A673 (cell line): Measurements from ENCODE around the gene EHD1. TPM values are rescaled to one million over a fixed set of nuclear protein-coding genes. Genes with fewer than 3 reads are reported as not detected.

ENCODE experiments used
- BruUV-seq: library from RNA; stranded (reverse); fragments of 400-500 nt; replicated peaks from 2 replicates; lab custom pipeline; 2021; lab: Mats Ljungman, UMichigan
- CTCF ChIA-PET: fragments of 300-600 bp; sonication (Branson Sonifier 250); formaldehyde crosslinking; loops from one replicate; lab custom pipeline; 2022; ENCODE audit warnings: antibody characterized with exemption; lab: Charles Lee
- POLR2A ChIA-PET: fragments of 300-600 bp; sonication (Branson Sonifier 250); formaldehyde crosslinking; loops from one replicate; lab custom pipeline; 2022; ENCODE audit warnings: antibody characterized with exemption; ENCODE audit not compliant: low non-redundant PET; lab: Charles Lee
- DNase-seq: peaks from one replicate; pipeline ENCODE4 v3.0.0-alpha.2; 2015; ENCODE audit warnings: low spot score
- H3K27ac ChIP-seq: fragments of 200-600 bp; sonication (generic); 2 replicates; pipeline ENCODE4 v1.5.1; 2016; ENCODE audit warnings: mixed run types, low read depth, mild to moderate bottlenecking, mixed read lengths, antibody characterized with exemption, low read length; ENCODE audit not compliant: poor library complexity, severe bottlenecking
- H3K27me3 ChIP-seq: fragments of 200-600 bp; sonication (generic); replicated peaks from 2 replicates; pipeline ENCODE4 v1.6.1; 2017; ENCODE audit warnings: mixed run types, low read depth, mild to moderate bottlenecking, mixed read lengths, antibody characterized with exemption, low read length; ENCODE audit not compliant: insufficient read depth, poor library complexity
- H3K36me3 ChIP-seq: fragments of 200-600 bp; sonication (generic); 2 replicates; pipeline ENCODE4 v1.6.1; 2016; ENCODE audit warnings: mixed run types, mild to moderate bottlenecking, mixed read lengths, antibody characterized with exemption, low read length; ENCODE audit not compliant: insufficient read depth, poor library complexity, severe bottlenecking
- H3K4me1 ChIP-seq: fragments of 200-600 bp; sonication (generic); 2 replicates; pipeline ENCODE4 v1.6.1; 2017; ENCODE audit warnings: mixed run types, mild to moderate bottlenecking, mixed read lengths, antibody characterized with exemption, low read length; ENCODE audit not compliant: insufficient read depth, poor library complexity, severe bottlenecking
- H3K4me3 ChIP-seq: fragments of 200-600 bp; sonication (generic); 2 replicates; pipeline ENCODE4 v1.5.1; 2016; ENCODE audit warnings: low read depth, mixed run types, mild to moderate bottlenecking, mixed read lengths, low read length; ENCODE audit not compliant: poor library complexity, severe bottlenecking
- H3K9me3 ChIP-seq: fragments of 200-600 bp; sonication (generic); 2 replicates; pipeline ENCODE4 v1.6.1; 2016; ENCODE audit warnings: mixed run types, low read depth, mild to moderate bottlenecking, mixed read lengths, antibody characterized with exemption, low read length; ENCODE audit not compliant: poor library complexity, severe bottlenecking
- CTCF ChIP-seq: fragments of 300-800, 200-600 bp; sonication (generic); conservative IDR thresholded peaks from 2 replicates; pipeline ENCODE4 v1.5.1; 2017; ENCODE audit warnings: low read depth, mild to moderate bottlenecking, antibody characterized with exemption, low read length, moderate library complexity, mixed read lengths
- EZH2 ChIP-seq: fragments of 200-600 bp; sonication (generic); IDR thresholded peaks from 2 replicates; pipeline ENCODE4 v1.6.1; 2017; ENCODE audit warnings: borderline replicate concordance, low read depth, mild to moderate bottlenecking, mixed read lengths, antibody characterized with exemption, low read length; ENCODE audit not compliant: poor library complexity, severe bottlenecking
- intact Hi-C: fragments of 100-400 bp; cut with micrococcal nuclease; formaldehyde crosslinking; loops from one replicate; pipeline ENCODE4 v1.10.0; 2022; ENCODE audit not compliant: unreplicated experiment
- total RNA-seq: library from RNA; stranded (reverse); gene quantifications from 2 replicates; pipeline ENCODE4 v1.2.3, GENCODE V29; 2021

EHD1 gene
- total RNA-seq, 1 experiment from 2014 or later: 63.1 TPM

GRCh38 chr11:64853709-64854108, 24.7 kb downstream of the EHD1 start:
- H3K27ac ChIP-seq: no peak overlapping the region
- H3K4me1 ChIP-seq: peaks cover 16% of the 10 kb centered on the region
- no peaks in the 10 kb centered on the region for H3K9me3 ChIP-seq
- DNase-seq: no peak
- ChIA-PET POLR2A (no interaction called here), CTCF (no interaction called here)
- H3K27me3 ChIP-seq: no peaks in the 10 kb centered on the region
- H3K4me3 ChIP-seq: no peak overlapping the region
- intact Hi-C loops: no loop called here
- BruUV-seq: no TSS peak
- TF ChIP-seq EZH2: no peak
- TF ChIP-seq CTCF: no peak
- no peaks in the 10 kb centered on the region for H3K36me3 ChIP-seq

GRCh38 chr11:64852804-64853509, 25.5 kb downstream of the EHD1 start:
- Histone ChIP-seq H3K4me3 (no peak overlapping the region), H3K9me3 (no peaks in the 10 kb centered on the region), H3K4me1 (peaks cover 16% of the 10 kb centered on the region), H3K36me3 (no peaks in the 10 kb centered on the region), H3K27me3 (no peaks in the 10 kb centered on the region), H3K27ac (no peak overlapping the region)
- DNase-seq: no peak
- ChIA-PET CTCF (no interaction called here), POLR2A (no interaction called here)
- TSS peak; percentile 69 for BruUV-seq
- intact Hi-C loops: no loop called here
- TF ChIP-seq EZH2 (no peak), CTCF (no peak)

GRCh38 chr11:64851831-64852351, 26.5 kb downstream of the EHD1 start:
- TF ChIP-seq CTCF (no peak), EZH2 (no peak)
- no peak for DNase-seq
- Histone ChIP-seq H3K27me3 (no peaks in the 10 kb centered on the region), H3K36me3 (no peaks in the 10 kb centered on the region), H3K4me3 (no peak overlapping the region), H3K4me1 (peaks cover 16% of the 10 kb centered on the region), H3K9me3 (no peaks in the 10 kb centered on the region), H3K27ac (no peak overlapping the region)
- intact Hi-C loops: no loop called here
- no TSS peak for BruUV-seq
- POLR2A ChIA-PET: no interaction called here
- CTCF ChIA-PET: no interaction called here
